NCI-H2171 (cell line): ENCODE data around the gene IGHMBP2.

ENCODE experiments used
- DNase-seq: peaks from one replicate; lab custom pipeline; 2025; lab: John Stamatoyannopoulos, UW

IGHMBP2 gene

DNA sequence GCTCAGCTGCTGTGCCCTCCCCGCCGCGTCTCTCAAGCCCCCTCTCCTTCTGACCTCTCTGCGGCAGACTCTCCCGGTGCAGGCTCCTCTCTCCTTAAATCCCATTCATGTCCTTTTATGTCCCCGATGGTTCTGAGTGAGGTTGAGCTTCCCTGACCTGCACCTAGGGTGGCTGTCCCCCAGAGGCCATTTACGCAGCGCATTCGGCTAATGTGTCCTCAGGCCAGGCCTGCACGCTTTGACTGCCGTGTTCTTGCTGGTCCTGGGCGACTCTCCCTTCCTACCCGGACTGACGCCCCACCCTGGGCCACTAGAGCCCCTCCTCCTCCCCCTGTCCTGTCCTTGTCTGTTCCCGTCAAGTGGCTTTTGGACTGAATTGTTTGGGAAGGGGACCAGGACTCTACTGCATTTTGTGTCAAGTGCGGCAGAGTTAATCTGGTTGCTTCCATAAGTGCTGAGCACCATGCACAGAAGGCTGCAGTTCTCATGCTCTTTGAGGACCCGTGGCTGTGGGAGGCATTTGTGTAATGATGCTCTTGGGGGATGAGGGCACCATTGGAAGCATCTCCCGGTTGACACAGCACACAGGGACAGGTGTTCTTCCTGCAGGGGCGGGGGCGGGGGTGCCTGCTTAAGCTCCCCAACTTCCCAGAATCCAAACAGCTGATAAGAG lies 37.1 kb downstream of the IGHMBP2 start:
- no peak for DNase-seq

GRCh38 chr11:68941324-68942094 lies 37.8 kb downstream of the IGHMBP2 start:
- no peak for DNase-seq

- DNase-seq = no peak
Observed at GRCh38 chr11:68942095-68942620, 38.5 kb downstream of the IGHMBP2 start.

DNA sequence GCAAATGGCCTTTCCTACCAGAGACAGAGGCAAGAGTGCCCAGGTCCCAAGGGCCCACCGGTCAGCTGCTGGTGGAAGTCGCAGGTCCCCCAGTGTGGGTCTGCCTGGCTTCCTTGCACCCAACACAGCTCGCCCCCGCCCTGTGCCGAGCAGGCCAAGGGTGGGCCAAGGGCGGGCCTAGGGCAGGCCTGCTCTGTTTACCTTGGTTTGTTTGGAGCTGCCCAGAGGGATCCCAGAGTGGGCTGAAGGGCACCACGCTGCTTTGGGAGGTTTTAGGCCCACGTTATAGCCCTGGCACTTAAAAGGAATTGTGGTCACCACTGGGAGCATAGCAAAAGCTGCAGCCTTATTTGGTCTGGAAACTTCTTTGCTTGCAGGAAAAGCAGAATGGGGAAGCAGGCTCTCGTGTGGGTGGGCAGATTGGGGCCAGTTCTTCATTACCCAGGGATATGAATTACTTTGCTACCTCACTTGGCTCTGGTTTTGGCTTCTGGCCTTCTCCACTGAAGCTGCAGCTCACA lies 39.1 kb downstream of the IGHMBP2 start:
- no peak for DNase-seq

GRCh38 chr11:68946416-68947090 lies 42.9 kb downstream of the IGHMBP2 start:
- no peak for DNase-seq

- no peak for DNase-seq
Observed at GRCh38 chr11:68947151-68947550, 43.5 kb downstream of the IGHMBP2 start.

- no peak for DNase-seq
Observed at GRCh38 chr11:68948496-68948895, 44.8 kb downstream of the IGHMBP2 start.

- DNase-seq = no peak
Observed at GRCh38 chr11:68948935-68949334, 45.2 kb downstream of the IGHMBP2 start.

DNA sequence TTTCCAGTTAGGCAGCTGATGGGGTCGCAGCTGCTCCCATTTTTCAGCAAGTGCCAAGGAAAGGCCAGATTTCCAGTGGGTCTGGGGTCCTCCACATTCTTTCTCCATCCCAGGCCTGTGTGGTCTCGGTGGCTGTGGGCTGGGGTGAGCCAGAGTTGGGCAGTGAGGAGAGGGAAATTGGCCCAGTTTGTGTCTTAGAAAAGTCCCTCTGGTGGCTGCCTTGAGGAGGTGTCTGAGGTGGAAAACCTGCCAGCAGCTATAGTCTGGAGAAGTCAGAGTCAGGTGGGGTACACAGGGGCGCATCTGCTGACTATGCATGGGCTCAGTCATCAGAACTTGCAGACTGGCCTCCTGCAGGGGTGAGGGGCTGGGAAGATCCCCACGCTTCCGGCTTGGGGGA lies 46.6 kb downstream of the IGHMBP2 start:
- no peak for DNase-seq

- no peak for DNase-seq
Observed at GRCh38 chr11:68950762-68951161, 47.1 kb downstream of the IGHMBP2 start.

GRCh38 chr11:68954836-68955606 lies 51.3 kb downstream of the IGHMBP2 start:
- DNase-seq = no peak

GRCh38 chr11:68955607-68955958 lies 51.9 kb downstream of the IGHMBP2 start:
- no peak for DNase-seq

- DNase-seq = no peak
Observed at GRCh38 chr11:68956142-68956541, 52.5 kb downstream of the IGHMBP2 start.

GRCh38 chr11:68956547-68957254 lies 53.0 kb downstream of the IGHMBP2 start:
- DNase-seq = no peak

- no peak for DNase-seq
Observed at GRCh38 chr11:68958211-68958610, 54.5 kb downstream of the IGHMBP2 start.

DNA sequence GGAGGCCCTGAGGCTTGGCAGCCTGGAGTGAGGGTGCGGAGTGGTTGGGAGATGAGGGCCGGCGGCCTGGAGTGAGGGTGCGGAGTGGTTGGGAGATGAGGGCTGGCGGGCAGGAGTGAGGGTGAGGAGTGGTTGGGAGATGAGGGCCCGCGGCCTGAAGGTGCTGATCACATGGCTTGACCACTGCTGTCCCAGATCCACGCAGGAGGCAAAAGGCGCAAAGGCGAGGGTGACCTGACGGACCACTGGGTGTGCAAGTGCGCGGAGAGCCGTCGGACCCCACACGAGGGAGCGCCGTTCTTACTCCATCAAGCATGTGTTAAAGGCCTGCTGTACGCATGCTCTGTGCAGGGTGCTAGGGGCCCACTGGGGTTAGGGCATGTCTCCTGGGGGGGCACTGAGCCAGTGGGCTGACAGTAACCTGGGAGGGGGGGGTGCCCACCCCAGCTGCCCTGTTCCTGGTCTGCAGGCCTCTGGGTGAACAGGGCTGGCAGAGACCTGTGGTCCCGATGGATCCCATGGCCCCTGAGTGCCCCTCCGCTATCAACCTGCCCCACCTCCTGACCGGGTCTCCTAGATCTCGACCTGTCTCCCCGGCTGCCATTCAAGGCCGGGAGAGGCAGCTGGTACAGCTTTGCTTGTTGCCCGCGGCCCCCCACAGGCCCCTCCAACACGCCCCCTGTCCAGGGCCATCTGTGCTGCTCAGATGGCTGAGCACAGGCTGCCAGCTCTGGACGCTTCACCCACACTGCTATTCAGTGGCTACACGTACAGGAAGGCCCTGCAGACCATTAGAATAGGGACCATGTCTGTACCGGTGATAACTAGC lies 56.0 kb downstream of the IGHMBP2 start:
- DNase-seq = no peak

GRCh38 chr11:68960294-68961071 lies 56.8 kb downstream of the IGHMBP2 start:
- no peak for DNase-seq

- no peak for DNase-seq
Observed at GRCh38 chr11:68961245-68961644, 57.6 kb downstream of the IGHMBP2 start.

- no peak for DNase-seq
Observed at GRCh38 chr11:68962527-68963250, 59.0 kb downstream of the IGHMBP2 start.
